Measurements from ENCODE around the gene PEX14.

The PEX14 gene

GRCh38 chr1:10653370-10654125 lies 178.8 kb downstream of the PEX14 start:
- DNase-seq: no peak

GRCh38 chr1:10655002-10655401 lies 180.3 kb downstream of the PEX14 start:
- no peak for DNase-seq

DNA sequence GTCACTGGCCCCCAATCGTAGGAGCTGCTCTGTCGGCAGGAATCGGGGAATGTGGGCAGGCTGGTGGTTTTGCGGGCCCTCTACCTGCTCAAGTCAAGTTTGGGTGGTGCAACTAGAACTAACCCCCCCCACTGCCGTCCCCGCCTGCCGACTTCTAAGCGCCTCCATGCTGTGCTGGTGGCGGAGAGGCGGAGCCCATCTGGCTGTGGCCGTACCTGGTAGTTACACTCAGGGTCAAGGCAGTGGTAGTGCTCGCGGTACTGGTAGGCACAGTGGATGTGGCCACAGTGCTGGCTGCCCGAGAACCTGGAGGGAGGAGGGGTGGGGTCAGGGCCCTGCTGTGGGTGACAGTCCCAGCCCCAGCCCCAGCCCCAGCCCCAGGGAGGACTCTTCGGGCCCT lies 181.7 kb downstream of the PEX14 start:
- no peak for DNase-seq

DNA sequence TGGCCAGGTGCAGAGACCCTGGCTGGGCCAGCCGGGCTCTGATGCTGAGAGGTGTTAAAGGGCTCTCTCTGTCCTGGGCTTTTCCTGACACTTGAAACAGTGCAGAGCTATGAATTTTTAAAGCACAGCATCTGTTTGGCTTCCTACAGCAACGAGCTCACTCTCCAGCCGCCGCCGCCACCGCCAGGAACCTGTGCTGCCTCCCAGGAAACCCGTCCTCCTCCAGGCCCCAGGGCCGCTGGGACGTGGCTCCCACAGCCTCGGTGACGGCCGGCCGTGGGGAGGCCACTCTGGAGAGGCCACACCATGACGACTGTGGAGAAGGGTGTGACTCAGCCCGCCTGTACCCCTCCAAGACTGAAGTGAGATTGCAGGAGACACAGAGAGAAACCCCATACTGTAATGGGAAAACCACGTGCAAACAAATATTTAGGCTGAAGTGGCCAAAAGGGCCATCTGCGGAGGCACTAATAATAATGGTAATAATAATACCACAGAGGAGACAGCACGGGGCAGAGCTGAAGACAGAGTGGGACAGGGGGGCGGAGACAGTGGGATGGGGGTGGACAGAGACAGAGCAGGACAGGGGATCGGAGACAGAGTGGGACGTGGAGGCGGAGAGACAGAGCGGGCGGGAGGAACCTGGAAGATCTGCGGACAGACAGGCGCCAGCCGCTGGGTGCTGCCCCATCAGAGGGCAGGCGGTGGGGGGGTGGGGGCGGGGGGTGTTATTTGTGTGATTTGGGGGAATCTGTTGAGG lies 182.5 kb downstream of the PEX14 start:
- no peak for DNase-seq

- no peak for DNase-seq
Observed at GRCh38 chr1:10658396-10659066, 183.8 kb downstream of the PEX14 start.

DNA sequence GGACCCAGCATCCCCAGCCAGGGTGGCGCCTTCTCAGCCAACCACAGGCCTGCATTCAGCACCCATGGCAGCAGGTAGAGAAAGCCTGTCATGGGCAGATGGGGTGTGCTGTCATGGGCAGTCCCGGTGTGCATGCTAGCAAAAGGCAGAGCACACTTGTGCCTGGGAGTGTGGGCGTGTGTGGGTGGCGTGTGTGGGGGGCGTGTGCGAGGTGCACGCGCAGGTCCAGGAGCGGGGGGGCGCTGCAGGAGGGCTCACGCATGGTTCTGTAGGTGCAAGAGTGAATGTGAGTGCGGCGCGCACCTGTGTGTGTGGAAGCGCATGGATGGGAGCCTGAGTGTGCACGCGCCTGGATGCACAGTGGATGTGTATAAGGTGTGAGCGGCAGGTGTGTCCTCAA lies 184.5 kb downstream of the PEX14 start:
- no peak for DNase-seq

GRCh38 chr1:10659646-10660540 lies 185.1 kb downstream of the PEX14 start:
- no peak for DNase-seq

DNA sequence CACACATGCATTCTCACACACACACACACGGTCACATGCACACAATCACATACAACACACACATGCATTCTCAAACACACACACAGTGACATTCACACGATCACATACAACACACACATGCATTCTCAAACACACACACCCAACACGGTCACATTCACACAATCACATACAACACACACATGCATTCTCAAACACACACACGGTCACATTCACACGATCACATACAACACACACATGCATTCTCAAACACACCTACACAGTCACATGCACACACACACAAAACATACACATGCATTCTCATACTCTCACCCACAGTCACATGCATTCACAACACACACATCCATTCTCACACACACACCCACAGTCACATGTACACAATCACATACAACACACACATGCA lies 186.7 kb downstream of the PEX14 start:
- DNase-seq: no peak

DNA sequence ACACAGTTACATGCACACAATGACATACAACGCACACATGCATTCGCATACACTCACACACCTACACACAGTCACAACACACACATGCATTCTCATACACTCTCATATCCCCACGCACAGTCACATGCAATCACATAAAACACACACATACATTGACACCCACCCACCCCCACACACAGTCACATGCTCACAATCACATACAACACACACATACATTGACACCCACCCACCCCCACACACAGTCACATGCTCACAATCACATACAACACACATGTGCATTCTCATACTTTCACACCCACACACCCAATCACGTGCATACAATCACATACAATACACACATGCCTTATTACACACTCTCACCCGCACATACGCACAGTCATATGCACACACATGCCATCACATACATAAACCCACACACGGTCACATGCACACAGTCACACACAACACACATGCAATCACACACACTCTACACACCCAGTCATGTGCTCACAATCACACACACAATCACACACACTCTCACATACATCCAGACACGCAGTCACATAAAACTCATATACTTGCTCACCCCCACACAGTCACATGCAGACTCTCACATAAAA lies 187.4 kb downstream of the PEX14 start:
- no peak for DNase-seq

DNA sequence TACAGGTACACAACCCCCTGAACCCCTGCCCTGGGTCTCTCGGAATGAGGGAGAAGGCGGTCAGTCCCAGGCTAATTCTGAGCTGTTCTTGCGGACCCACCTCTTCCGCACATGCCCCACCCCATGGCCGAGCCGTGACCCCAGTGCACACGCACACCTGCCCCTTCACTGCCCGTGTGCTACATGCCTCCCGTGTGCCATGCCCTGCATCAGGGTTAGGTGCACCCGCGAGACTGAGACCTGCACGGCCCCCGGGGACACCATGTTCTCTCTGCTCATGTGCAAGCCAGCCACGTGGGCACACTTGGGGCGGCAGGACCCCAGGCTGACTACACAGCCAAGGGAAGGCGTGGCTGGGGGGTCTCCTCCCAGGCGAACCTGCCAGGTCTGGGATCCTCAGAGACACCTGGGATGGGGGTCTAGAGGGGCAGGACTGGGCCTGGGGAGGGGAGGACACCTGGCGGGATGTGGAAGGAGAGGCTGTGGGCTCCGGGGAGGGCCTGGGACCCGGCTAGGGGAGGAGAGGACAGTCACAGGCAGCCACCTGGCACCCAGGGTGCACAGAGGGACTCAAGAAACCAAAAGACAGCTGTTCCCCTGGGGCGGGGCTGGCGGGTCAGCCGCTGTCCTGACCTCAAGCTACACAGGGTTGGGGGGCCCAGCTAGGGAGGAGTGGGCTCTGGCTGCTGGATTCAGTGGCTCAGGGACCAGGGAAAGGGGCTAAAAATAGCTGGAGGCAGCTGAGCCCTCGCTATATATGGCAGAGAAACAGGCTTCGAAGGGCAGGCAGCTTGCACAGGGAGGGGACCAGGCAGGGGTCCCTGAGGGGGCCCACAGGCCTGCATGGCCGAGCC lies 188.3 kb downstream of the PEX14 start:
- DNase-seq: no peak

DNA sequence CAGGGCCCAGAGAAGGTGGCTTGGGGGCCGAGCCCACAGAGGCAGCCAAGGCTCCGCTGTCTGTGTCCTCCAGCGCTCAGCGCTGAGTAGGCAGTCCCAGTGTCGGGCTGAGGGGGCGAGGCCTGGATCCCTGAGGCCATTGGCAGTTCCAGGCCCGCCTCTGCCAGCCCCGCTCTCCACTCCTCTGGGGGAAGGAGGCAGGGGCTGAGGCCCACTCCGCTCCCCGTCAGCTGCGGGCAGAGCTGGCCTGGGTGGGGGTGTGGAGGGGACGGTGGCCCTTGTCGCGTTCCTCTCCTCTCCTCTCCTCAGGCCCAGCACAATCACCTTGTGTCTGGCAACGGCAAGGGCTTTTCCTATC lies 188.9 kb downstream of the PEX14 start:
- DNase-seq: no peak

- no peak for DNase-seq
Observed at GRCh38 chr1:10664251-10664650, 189.5 kb downstream of the PEX14 start.

DNA sequence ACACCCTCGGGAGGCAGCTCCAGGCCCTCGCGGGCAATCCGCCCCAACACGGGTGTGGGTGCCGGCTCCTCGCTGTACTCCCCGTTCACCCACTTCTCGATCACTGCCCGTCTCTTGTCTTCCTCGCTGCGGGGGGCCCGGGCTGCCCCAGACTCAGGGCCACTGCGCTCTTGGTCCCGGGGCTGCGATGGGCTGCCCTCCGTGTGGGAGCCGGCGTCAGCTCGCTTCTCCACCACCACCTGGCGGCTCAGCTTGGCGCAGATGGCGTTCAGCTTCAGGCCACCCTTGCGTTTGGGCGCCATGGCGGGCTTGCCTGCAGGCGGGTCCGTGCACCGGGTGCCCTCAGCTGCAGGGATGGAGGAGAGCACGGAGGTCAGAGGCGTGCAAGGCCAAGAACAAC lies 190.5 kb downstream of the PEX14 start:
- DNase-seq: no peak

- no peak for DNase-seq
Observed at GRCh38 chr1:10665930-10666850, 191.4 kb downstream of the PEX14 start.

DNA sequence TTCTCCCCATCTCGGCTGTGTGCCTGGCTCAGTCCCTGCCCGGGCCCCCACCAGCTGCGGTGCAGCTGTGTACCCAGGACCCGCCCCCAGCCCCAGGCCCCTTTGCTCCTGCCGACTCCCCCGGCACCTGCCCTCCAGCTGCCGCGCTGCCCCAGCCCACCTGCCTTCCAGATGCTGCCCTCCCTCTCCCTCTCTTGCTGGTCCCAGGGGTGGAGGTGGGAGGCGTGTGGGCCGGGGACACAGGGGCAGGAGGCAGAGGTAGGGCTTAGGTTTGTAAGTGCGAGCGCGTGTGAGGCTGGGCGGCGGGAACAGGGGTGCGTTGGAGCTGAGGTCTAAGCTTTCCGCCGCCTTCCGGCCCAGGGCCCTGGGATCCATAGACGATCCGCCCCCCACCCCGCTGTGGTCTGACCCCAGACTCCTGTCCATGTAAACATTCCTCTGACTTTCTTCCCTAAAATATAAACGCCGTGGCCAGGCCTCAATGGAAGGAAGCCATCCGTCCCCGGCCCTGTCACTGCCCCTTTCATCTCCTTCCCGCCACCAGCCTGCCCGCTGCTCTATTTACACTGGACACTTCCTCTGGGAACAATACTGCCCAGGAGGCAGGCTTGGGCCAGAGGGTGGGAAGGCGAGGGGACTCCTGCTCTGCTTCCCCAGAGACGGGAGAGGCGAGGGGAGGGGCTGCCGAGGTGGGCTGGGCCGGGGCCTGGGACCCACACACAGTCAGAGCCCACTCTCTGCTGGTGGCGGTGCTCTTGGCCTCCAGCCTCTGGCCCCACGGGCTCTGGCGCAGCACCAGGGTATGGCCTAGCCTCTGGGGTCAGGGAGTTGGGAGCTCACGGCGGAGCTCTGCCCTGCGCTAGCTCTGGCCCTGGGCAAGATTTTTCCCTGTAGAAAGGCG lies 193.4 kb downstream of the PEX14 start:
- no peak for DNase-seq

- DNase-seq: no peak
Observed at GRCh38 chr1:10669570-10669969, 194.8 kb downstream of the PEX14 start.

- DNase-seq: no peak
Observed at GRCh38 chr1:10670190-10670589, 195.4 kb downstream of the PEX14 start.

DNA sequence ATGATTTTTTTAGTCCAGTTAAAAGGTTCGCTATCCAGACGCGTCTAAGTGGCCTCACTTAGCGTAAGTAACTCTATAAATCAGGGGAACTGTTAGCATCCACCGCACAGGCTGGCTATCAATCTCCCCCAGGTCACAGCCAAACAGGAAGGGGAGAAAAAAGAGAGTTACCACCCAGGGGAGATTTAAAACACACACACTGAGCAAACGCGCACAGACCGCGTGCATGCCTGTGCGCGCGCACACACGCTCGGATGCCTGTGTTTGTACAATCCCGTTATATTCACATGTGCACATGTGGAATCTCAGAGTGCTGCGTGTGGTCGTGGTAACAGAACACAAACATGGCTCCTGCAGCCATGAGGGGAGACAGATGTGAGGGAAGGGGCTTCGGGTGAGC lies 196.3 kb downstream of the PEX14 start:
- no peak for DNase-seq

GRCh38 chr1:10671622-10672342 lies 197.0 kb downstream of the PEX14 start:
- DNase-seq: no peak
